IPS DF 4.7 (cell line): ENCODE data around the gene USP43.
"Not testable (repeated sequence)": the region's sequence is repeated elsewhere in the genome, so short reads cannot be mapped to it uniquely, and the experiment has no call there.

Experiments used
- DNase-seq: peaks from one replicate; pipeline ENCODE4 v3.0.0-alpha.2; 2013; ENCODE audit warnings: low spot score; ENCODE audit errors: extremely low read depth

USP43 gene

GRCh38 chr17:9663511-9663910, 18.2 kb downstream of the USP43 start:
- DNase-seq: not testable (repeated sequence)

GRCh38 chr17:9666461-9667050, 21.2 kb downstream of the USP43 start:
- DNase-seq: no peak

GRCh38 chr17:9668517-9668916, 23.2 kb downstream of the USP43 start:
- no peak for DNase-seq

- DNase-seq: no peak
Measured at GRCh38 chr17:9669551-9670008, 24.3 kb downstream of the USP43 start.

- DNase-seq: no peak
Measured at GRCh38 chr17:9670596-9670995, 25.3 kb downstream of the USP43 start.

- no peak for DNase-seq
Measured at GRCh38 chr17:9671559-9671958, 26.2 kb downstream of the USP43 start.

GRCh38 chr17:9672266-9672665, 26.9 kb downstream of the USP43 start:
- DNase-seq: no peak

- no peak for DNase-seq
Measured at GRCh38 chr17:9672691-9673090, 27.4 kb downstream of the USP43 start.

- DNase-seq: no peak
Measured at GRCh38 chr17:9676084-9676483, 30.8 kb downstream of the USP43 start.

- DNase-seq: no peak
Measured at GRCh38 chr17:9676820-9677310, 31.5 kb downstream of the USP43 start.

- no peak for DNase-seq
Measured at GRCh38 chr17:9677411-9677810, 32.1 kb downstream of the USP43 start.

GRCh38 chr17:9677896-9678295, 32.6 kb downstream of the USP43 start:
- no peak for DNase-seq

- no peak for DNase-seq
Measured at GRCh38 chr17:9684955-9685621, 39.8 kb downstream of the USP43 start.

- DNase-seq: no peak
Measured at GRCh38 chr17:9693755-9694154, 48.4 kb downstream of the USP43 start.

GRCh38 chr17:9696279-9697044, 51.1 kb downstream of the USP43 start:
- no peak for DNase-seq

GRCh38 chr17:9700136-9700535, 54.8 kb downstream of the USP43 start:
- no peak for DNase-seq

GRCh38 chr17:9700754-9701476, 55.6 kb downstream of the USP43 start:
- DNase-seq: no peak

- DNase-seq: no peak
Measured at GRCh38 chr17:9702482-9702881, 57.2 kb downstream of the USP43 start.

GRCh38 chr17:9702914-9703780, 57.8 kb downstream of the USP43 start:
- no peak for DNase-seq

- DNase-seq: no peak
Measured at GRCh38 chr17:9703781-9704082, 58.4 kb downstream of the USP43 start.

GRCh38 chr17:9705745-9706144, 60.4 kb downstream of the USP43 start:
- DNase-seq: no peak
